HUDEP-2 (cell line): Measurements from ENCODE around the gene ZMYND10.
A peak's percentile ranks its signal among the peaks of the same experiment; 100 is the strongest.

Experiments used
- DNase-seq, 76 experiments: peaks; one replicate each; lab custom pipeline; 2025; ENCODE audit not compliant: unreplicated experiment in 76 of 76; lab: John Stamatoyannopoulos, UW

ZMYND10 gene

GRCh38 chr3:50330330-50330729, 15.2 kb downstream of the ZMYND10 start:
- DNase-seq: no peak

DNA sequence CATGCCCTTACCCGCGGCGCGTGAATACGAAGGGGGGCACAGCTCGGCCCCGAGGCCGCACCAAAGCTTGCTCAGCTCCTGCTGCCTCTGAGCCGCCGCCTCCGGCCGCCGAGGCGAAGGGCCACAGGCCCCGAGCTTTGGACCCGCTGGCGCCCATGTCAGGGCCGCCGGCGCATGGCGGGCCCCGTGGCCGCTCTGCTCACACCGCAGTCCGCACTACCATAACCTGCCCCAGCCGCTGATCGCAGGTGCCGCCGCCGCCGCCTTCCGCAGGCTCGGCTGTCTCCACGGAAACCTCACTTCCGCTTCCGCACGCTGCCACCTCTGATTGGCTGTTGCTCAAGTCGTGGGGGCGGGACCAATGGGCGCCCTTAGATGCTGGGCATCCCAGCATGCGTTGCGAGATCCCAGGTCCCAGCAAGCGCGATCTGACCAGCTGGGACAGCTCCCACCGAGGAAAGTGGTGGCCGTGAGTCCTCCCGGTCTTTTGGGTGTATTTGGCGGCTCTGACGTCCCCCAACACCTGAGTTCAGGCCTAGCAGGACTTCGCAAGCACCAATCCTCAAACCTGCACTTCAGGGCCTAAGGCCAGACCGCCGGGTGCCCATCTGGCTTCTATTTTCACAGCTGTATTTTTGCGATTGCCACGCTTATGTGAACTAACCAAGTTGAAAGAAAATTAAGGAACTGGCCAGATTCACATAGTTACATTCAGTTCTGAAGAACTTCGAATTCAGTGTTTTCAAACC, 17.4 kb downstream of the ZMYND10 start, which contains the start of gene TUSC2:
Gene TUSC2 (minus strand): TSS at position 281 of the 749 bp plus-strand sequence. CDS start 124 bp downstream, at position 157.
- DNase-seq: peak in 74 of 76 experiments; percentile 49 to 95 (median 89)

- no peak for DNase-seq
Observed at GRCh38 chr3:50327129-50327528, 18.4 kb downstream of the ZMYND10 start.

DNA sequence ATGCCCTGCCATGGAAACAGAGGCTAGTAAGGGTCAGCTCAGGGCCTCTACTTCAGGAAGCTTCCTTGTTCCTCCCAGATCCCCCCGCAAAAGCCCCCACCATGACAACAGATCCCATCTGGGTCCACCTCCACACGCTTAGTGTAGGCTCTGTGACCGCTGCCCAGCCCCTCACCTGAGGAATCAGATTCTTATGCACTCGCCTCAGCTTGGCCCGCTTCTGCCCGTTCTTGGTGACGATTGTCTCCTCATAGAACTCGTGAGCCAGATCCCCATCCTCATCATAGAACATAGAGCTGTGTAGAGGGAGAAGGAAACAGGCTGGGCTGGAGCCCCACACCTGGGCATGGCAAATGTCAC, 19.4 kb downstream of the ZMYND10 start:
- no peak for DNase-seq

DNA sequence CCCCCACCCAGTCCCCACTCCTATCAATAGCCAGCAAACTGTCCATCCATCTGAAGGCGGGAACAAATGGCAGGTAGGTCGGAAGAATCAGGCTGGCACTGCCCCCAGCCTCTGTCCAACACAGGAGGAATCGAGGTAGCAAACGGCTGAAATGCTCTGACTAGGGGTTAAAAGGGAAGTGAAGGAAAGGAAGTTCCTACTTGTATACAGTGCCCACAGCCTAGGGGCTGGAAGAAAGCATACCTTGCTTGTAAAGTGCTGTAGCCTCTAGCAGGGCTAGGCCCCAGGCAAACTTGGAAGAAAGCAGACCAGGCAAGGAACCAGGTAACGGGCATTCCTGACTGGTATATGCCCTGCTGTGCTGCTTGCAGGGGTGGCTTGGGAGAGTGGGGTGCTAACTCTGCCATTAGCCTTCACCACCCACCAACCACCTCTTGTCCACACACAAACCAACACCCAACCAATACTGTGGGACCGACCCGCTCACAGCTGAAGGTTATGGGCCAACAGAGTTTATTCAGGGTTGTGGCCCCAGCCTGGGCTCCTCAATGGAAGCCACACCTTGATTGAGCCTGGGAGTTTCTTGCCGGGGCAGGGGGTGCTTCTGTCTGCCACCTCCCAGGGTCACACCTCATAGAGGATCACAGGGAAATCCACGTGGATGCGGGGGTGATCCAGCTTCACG, 19.9 kb downstream of the ZMYND10 start:
- DNase-seq: no peak

DNA sequence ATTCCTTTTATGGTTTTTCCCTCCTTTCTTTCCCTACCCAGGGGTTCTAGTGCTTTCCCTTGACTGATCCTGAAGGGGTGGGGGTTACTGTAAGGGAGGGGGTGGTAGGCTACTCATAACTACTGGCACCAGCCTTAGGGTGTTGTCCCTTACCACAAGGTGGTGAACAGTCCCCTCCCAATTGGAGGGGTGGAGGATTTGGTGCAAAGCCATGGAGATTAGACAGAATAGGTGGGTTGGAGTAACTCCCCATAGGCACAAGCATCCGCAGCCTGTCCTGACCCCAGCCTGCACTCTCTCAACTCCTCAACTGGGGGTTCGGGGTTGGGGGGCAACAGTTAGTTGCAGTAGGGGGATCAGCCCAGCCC, 20.4 kb downstream of the ZMYND10 start:
- peak in 14 of 76 experiments; percentile 11 to 51 (median 22) for DNase-seq

GRCh38 chr3:50324351-50325112, 21.0 kb downstream of the ZMYND10 start:
- peak in 56 of 76 experiments; percentile 2 to 79 (median 49) for DNase-seq

- DNase-seq: no peak
Observed at GRCh38 chr3:50323614-50324199, 21.8 kb downstream of the ZMYND10 start.

DNA sequence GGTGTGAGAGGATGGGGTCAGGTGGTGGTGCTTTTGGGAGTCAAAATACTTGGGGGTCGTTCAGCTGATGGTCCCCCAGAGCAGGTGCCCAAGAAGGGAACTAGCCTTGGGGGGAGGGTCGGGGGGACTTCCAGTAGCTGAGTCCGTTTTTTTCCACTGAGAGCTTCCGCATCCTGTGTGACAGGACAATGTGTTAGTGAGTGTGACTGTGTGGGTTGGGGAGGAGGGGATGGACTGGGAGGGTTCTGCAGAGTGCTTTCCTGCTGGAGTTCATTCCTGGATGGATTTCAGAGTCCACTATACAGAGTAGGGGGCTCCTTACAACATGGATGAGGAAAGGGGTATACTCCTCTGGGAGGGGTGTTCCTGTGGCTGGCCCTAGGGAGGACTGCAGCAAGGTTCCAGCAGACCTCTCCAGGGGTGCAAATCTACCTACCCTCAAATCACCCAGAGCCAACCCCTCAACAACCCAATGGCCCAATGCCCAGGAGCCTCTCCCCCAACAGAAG, 22.4 kb downstream of the ZMYND10 start:
- no peak for DNase-seq

DNA sequence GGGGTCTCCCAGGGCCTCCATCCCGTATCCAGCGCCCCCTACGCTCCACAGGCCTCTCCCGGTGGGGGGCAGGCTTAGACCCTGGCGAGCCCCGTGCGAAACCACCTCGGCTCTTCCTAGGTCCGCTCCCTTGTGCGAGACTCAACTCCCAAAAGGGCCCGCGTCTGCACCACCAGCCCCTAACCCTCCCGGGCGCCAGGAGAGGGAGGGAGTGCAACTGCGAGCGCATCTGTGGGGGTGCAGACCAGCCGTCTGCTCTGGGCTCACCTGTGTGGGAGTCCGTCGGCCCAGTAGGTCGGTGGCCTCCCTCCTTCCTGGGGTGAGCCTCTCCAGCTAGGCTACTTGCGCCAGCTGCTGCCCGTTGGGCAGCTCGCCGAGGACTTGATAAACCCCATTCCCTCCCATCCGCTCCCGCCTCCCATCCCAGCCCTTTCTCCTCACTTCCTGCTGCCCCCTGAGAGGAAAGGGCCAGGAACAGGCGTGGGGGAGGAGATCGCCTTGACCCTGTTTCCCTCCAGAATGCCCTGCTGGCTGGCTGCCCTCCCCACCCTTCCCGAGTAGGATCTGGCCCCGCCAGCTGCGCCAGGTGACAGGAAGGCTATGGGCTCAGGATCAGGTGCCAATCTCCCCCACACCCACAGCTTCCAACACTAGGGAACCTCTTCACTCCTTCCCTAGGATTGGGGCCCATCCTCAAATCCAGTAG, 23.0 kb downstream of the ZMYND10 start, which contains the start of gene HYAL2:
Gene HYAL2 (minus strand): TSS at position 360 of the 706 bp plus-strand sequence. CDS start 2,256 bp downstream, outside the sequence.
- no peak for DNase-seq

DNA sequence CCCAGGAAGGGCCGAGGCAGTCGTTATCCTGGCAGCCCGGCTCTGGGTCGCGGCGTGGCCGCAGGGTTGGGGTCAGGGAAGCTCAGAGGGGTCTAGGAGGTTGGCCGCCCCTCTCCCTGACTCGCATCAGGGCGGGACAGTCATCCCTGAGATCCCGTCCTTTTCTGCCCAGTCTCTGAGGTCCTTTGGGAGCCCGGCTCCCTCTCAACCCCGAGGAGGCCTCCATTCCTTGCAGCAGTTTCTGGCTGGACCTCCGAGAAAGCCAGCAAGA, 23.5 kb downstream of the ZMYND10 start:
- no peak for DNase-seq

DNA sequence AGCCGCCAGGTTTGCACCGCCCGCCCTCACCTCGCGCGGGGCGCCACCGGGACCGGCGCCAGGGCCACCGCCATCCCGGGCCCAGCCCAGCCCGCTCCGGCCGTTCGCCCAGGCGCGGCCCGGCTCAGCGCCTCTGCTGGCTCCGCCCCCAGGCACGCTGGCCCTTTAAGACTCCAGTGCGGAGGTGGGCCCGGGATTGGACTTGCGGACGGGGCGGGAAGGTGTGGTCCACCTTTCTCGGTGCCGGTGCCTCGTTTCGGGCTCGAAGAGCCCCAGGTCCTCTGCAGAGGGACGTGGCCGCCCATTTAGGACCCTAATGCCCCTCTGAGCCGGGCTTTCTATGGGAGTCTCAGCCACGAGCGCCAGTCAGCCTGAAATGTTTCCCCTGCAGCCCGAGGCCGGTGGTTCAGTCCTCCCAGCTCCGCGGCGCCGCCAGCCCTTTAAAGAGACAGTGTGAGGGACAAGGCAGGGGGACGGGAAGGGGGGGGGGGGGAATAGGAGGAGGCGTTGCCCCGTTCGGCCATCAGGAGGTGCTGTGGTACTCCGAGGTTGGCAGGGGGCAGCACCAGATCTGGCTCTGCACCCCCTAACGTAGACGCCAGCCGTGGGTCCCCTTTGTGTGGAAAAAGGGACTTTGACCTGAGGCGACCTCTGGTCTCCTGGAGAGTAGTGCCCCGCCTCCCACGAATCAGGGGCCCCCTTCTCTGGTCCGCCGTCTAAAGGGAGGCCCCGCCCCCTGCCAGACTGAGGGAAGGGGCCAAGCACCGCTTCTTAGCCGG, 24.0 kb downstream of the ZMYND10 start:
- peak in 73 of 76 experiments; percentile 18 to 99 (median 77) for DNase-seq

GRCh38 chr3:50320853-50321335, 24.6 kb downstream of the ZMYND10 start:
- peak in 48 of 76 experiments; percentile 32 to 82 (median 64) for DNase-seq

- no peak for DNase-seq
Observed at GRCh38 chr3:50319894-50320625, 25.5 kb downstream of the ZMYND10 start.

GRCh38 chr3:50319181-50319893, 26.2 kb downstream of the ZMYND10 start:
- DNase-seq: no peak

- no peak for DNase-seq
Observed at GRCh38 chr3:50318615-50319014, 26.9 kb downstream of the ZMYND10 start.

DNA sequence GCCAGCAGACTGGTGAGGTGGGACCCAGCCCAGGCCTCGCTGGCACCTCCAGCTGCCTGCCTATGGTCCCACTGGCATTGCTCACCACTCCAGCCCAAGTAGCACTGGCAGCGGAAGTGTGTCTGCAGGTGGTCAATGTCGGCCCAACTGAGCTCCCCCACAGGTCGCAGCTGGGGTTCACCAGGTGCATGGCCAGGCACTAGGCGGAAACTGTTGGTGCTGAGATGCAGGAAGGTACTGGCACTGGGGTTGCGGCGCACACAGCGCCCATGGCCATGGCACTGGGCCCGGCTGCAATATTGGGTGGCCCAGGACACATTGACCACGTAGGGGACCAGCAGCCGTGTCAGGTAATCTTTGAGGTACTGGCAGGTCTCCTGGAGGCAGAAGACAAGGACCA, 27.4 kb downstream of the ZMYND10 start:
- DNase-seq: no peak

DNA sequence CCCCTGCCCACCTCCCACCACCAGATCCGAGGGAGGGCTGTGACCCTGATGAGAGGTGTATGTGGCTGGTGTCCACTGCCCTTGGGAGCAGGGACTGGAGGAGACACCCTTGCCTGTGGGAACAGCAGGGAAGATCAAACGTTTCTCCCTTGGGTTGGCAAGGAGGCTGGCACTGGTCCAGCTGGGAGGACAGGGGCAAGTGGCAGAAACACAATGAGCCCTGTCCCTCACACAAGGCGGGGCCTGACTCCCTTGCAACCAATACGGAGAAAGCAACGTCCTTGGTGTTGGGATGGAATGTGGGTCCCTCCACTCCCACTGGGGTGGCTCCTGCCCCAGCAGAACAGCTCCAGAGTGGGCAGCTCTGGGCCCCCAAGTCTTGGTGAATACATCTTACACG, 28.2 kb downstream of the ZMYND10 start:
- no peak for DNase-seq
